Aorta (tissue), 5 donors: ENCODE measurements around the gene CDK4. TPM values are rescaled to one million over a fixed set of nuclear protein-coding genes. Genes with fewer than 3 reads are reported as not detected.

Source experiments
- ATAC-seq: fragments of 200-7000 bp; cut with Tn5 transposase; one replicate; pipeline ENCODE4 v1.9.1; 2022; ENCODE audit warnings: moderate library complexity; ENCODE audit not compliant: low FRiP score
- DNase-seq, 2 donors: peaks; one replicate each; pipeline ENCODE4 v3.0.0-alpha.2; 2020
- H3K27ac ChIP-seq, 2 donors: one replicate each; pipeline ENCODE4 v1.5.1; 2013; ENCODE audit warnings: low read length in 2 of 2, mild to moderate bottlenecking in 2 of 2, moderate library complexity in 2 of 2, control low read depth in 1 of 2, inconsistent platforms in 1 of 2, low read depth in 1 of 2
- H3K27me3 ChIP-seq, 2 donors: one replicate each; pipeline ENCODE4 v1.6.1; 2013; ENCODE audit warnings: control low read depth in 1 of 2, low read length in 1 of 2, mild to moderate bottlenecking in 1 of 2, moderate library complexity in 1 of 2; ENCODE audit not compliant: insufficient read depth in 2 of 2, control insufficient read depth in 1 of 2
- H3K36me3 ChIP-seq, 2 donors: one replicate each; pipeline ENCODE4 v1.6.1; 2013; ENCODE audit warnings: control low read depth in 1 of 2, low read length in 1 of 2, mild to moderate bottlenecking in 1 of 2; ENCODE audit not compliant: insufficient read depth in 2 of 2, control insufficient read depth in 1 of 2
- H3K4me1 ChIP-seq, 2 donors: one replicate each; pipeline ENCODE4 v1.6.1; 2013; ENCODE audit warnings: low read length in 2 of 2, control low read depth in 1 of 2, mild to moderate bottlenecking in 1 of 2, moderate library complexity in 1 of 2; ENCODE audit not compliant: insufficient read depth in 2 of 2, control insufficient read depth in 1 of 2
- H3K4me3 ChIP-seq, 2 donors: one replicate each; pipeline ENCODE4 v1.5.1; 2013; ENCODE audit warnings: low read length in 2 of 2, control low read depth in 1 of 2, mild to moderate bottlenecking in 1 of 2
- H3K9me3 ChIP-seq: one replicate; pipeline ENCODE4 v1.6.1; 2013; ENCODE audit warnings: mild to moderate bottlenecking, low read length; ENCODE audit not compliant: control insufficient read depth
- WGBS, 2 donors: extraction: QIAGEN DNeasy Blood & Tissue Kit; methylation state at CpG; one replicate each; pipeline ENCODE4 v1.1.7; 2013; 5-methylcytosine and 5-hydroxymethylcytosine counted together
- intact Hi-C, 2 donors: fragments of 100-400 bp; cut with DNase I; formaldehyde crosslinking; loops; one replicate each; pipeline versions ENCODE4 v1.14.2 to v1.15.0; 2022
- polyA plus RNA-seq, 2 donors: library from polyadenylated mRNA; stranded (reverse); fragments of 200-250 nt; gene quantifications; one replicate each; pipeline ENCODE4 v1.2.3, GENCODE V29; 2013
- total RNA-seq, 2 donors: library from RNA; stranded (reverse); fragmentation: NEBNext Ultra II Directional; extraction: Animal tissue kit (Norgen Biotek cat#: 25700); gene quantifications; one replicate each; pipeline ENCODE4 v1.2.1, GENCODE V29; 2021
- donor health status: healthy with polysubstance abuse.
- donor health status: Bipolar disorder and iron deficiency.
- donor health status: DM: no; HTN: no; CAD: no.
- donor health status: DM: no; HTN: no; CAD: no.
- donor health status: DM: yes; HTN: yes; CAD: no.

The CDK4 gene
- total and polyA plus RNA-seq, 4 donors, result 44.7 to 60.4 (median 54.8) TPM

DNA sequence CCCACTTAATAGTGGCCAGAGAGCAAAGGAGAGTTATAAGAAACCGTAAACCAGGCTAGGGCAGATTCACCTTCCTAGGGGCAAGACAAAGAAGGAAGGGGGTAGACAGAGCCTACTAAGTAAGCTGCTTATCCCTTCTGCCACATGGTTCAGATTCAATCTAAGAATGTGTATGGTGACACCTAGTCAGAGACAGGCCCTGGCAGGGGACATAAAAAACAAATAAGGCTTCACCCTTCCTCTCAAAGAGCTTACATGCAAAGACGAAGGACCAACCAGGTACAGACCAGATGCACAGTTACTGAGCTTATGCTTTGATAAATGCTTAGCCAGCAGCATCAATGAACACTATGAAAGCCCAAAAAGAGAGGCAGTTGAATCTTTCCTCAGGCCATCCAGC lies 10.4 kb upstream of the CDK4 start:
- Histone ChIP-seq H3K9me3 (no peaks in the 10 kb centered on the region), H3K27me3 (no peaks in the 10 kb centered on the region), H3K27ac (no peak overlapping the region), H3K4me1 (no peaks in the 10 kb centered on the region), H3K4me3 (no peak overlapping the region), H3K36me3 (peaks cover 0 to 2% of the 10 kb centered on the region in 2 donors)
- DNase-seq, result no peak
- 95 to 97% methylated on average over 2 of the region's 2 CpGs for WGBS, 2 donors
- intact Hi-C loops, result no loop called here
- ATAC-seq, result no peak

DNA sequence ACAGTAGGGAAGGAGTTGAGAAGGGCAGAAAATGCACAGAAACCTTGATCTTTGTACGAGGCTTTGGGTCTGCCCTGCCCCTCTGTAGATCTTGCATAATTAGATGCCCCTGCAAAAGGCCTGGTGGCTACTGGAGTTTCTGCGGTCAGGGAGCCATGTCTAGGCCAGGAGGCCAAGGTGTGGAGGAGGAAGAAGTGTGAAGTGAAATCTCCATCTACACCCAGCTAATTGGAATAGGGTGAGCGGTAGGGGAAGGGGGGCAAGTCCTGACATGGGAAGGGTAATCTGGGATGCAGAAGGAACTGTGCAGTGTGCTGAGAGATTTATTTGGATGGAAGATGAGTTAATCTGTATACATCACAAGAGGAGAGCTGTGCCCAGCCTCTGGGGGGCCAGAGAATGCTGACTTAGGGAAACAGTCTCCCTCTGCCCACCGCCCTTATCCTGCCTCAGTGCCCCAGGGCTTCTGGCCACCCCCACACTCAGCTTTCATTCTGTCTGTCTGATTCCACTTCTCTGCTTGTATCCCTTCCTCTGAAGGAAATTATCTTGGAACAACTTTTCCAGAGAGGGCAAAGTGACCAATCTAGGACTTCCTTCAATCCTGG lies 9.4 kb upstream of the CDK4 start:
- 94 to 95% methylated on average over 4 of the region's 4 CpGs for WGBS, 2 donors
- no peak overlapping the region for H3K4me3 ChIP-seq
- H3K9me3 ChIP-seq, result no peaks in the 10 kb centered on the region
- peaks cover 0 to 2% of the 10 kb centered on the region in 2 donors for H3K36me3 ChIP-seq
- no peak for DNase-seq
- intact Hi-C loops, result no loop called here
- no peak overlapping the region for H3K27ac ChIP-seq
- H3K27me3 ChIP-seq, result no peaks in the 10 kb centered on the region
- H3K4me1 ChIP-seq, result no peaks in the 10 kb centered on the region
- no peak for ATAC-seq

DNA sequence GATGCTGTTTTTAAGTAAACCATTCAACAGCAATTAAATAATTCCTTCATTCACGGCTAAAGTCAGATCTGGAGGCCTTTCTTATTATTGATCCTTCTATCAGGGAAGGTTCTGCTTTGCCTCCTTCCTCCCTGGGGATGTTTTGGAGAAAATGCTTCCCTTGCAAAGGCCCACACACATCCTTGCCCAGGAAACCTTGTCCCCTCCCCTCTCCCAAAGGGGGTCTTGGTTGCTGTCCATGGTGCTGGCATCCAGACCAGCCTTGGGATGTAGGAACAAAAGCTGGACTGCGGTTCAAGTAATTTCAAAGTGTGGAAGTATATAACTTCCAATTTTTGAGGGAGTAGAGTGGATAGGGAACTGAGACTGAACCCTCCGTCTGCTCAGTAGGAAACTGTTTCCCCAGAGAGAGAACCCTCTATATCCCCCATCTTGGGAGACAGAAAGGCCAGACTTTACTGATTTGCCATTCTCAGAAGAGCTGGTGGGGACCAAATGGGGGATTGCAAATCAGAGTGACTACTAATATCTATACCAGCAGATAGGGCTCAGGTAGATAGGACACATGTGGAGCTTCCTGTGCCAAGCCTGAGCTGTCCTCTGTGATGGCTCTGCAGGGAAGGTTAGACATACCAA lies 8.4 kb upstream of the CDK4 start:
- Histone ChIP-seq H3K4me1 (no peaks in the 10 kb centered on the region), H3K27me3 (no peaks in the 10 kb centered on the region), H3K27ac (no peak overlapping the region), H3K9me3 (no peaks in the 10 kb centered on the region), H3K36me3 (peaks cover 0 to 2% of the 10 kb centered on the region in 2 donors), H3K4me3 (no peak overlapping the region)
- DNase-seq, result no peak
- 95 to 96% methylated on average over 3 of the region's 3 CpGs for WGBS, 2 donors
- ATAC-seq, result no peak
- intact Hi-C loops, result no loop called here

DNA sequence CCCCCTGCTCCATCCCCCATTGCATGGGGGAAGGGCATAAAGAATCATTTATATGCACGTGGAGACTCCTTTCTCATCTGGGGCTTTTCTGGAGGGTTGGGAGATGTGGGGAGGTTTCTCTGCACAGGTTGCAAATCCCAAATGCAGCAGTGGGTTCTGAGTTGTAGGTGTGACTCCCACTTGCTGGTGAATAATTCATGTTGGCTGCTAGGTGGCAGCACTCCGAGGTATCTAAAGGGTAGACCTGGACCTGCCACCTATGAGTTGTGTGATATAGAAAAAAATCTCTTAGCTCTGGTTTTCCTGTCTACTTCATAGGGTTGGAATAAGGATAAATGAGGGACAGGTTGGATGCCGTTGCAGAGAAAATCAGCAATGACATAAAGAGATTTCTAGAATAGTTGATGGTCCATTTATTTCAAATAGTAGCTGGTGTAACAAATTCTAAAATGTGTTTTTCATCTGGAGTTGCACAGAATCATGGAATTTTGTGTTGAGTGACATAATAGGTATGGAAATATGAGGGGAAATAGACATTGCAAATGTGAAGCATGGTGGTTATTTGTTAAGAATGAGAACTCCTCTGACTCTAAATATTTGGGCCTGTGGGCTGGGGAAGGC lies 7.4 kb upstream of the CDK4 start:
- Histone ChIP-seq H3K27ac (no peak overlapping the region), H3K9me3 (no peaks in the 10 kb centered on the region), H3K27me3 (no peaks in the 10 kb centered on the region), H3K4me3 (no peak overlapping the region), H3K36me3 (peaks cover 0 to 2% of the 10 kb centered on the region in 2 donors), H3K4me1 (no peaks in the 10 kb centered on the region)
- no peak for DNase-seq
- WGBS, 2 donors, result 44% methylated on average over 3 of the region's 3 CpGs
- ATAC-seq, result no peak
- intact Hi-C loops, result no loop called here

DNA sequence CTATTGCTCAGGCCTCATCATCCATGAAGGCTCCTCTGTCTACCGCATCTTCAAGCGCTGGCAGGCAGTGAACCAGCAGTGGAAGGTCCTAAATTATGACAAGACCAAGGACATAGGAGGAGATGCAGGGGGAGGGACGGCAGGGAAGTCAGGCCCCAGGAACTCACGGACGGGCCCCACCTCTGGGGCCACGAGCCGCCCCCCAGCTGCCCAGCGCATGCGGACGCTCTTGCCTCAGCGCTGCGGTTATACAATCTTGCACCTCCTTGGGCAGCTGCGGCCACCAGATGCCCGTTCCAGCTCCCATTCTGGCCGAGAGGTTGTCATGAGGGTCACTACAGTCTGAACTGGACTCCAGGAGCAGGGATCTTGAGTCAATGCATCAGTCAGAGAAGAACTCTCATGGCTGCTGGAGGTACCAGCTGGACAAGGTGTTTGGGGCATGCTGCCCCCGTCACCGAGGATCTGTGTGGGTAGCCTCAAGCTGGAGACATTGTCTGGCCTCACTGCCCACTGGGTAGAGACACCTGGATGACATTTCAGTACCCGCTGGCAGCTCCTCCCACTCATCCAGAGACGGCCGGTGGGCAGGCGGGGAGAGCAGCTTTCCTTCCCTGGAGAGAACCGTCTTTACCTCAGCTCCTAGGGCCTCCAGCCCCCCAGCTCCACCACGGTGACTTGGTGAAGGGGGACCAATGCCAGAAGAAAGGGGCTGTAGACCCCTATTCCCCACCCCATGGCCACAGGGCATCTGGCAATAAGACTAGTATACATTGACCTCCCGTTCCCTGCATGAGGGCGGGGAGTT lies 6.6 kb upstream of the CDK4 start:
- no peak for ATAC-seq
- intact Hi-C loops, result no loop called here
- Histone ChIP-seq H3K27me3 (no peaks in the 10 kb centered on the region), H3K4me1 (no peaks in the 10 kb centered on the region), H3K4me3 (no peak overlapping the region), H3K36me3 (peaks cover 0 to 2% of the 10 kb centered on the region in 2 donors), H3K27ac (no peak overlapping the region), H3K9me3 (no peaks in the 10 kb centered on the region)
- DNase-seq, result no peak
- WGBS, 2 donors, result 91 to 93% methylated on average over 25 of the region's 25 CpGs

DNA sequence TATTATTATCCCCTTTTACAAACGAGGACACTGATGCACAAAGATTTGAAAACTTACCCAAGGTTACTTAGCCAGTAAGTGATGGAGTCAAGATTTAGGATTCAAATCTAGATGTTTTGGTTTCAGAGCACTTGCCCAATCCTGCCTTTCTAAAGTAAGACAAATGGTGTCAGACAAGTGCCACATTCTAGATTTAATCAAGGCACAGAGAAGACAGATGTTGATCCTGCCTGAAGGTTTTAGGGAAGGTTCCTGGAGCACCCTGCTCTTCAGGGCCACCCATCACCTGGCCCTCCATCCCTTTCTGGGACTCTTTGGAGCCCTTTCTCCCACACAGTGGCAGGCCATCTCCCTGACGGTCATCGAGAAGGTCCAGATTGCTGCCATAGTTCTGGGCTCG lies 5.7 kb upstream of the CDK4 start:
- Histone ChIP-seq H3K27ac (no peak overlapping the region), H3K9me3 (no peaks in the 10 kb centered on the region), H3K27me3 (no peaks in the 10 kb centered on the region), H3K4me3 (no peak overlapping the region), H3K36me3 (peaks cover 0 to 2% of the 10 kb centered on the region in 2 donors), H3K4me1 (no peaks in the 10 kb centered on the region)
- intact Hi-C loops, result no loop called here
- DNase-seq, result no peak
- WGBS, 2 donors, result 85 to 91% methylated on average over 4 of the region's 4 CpGs
- no peak for ATAC-seq

DNA sequence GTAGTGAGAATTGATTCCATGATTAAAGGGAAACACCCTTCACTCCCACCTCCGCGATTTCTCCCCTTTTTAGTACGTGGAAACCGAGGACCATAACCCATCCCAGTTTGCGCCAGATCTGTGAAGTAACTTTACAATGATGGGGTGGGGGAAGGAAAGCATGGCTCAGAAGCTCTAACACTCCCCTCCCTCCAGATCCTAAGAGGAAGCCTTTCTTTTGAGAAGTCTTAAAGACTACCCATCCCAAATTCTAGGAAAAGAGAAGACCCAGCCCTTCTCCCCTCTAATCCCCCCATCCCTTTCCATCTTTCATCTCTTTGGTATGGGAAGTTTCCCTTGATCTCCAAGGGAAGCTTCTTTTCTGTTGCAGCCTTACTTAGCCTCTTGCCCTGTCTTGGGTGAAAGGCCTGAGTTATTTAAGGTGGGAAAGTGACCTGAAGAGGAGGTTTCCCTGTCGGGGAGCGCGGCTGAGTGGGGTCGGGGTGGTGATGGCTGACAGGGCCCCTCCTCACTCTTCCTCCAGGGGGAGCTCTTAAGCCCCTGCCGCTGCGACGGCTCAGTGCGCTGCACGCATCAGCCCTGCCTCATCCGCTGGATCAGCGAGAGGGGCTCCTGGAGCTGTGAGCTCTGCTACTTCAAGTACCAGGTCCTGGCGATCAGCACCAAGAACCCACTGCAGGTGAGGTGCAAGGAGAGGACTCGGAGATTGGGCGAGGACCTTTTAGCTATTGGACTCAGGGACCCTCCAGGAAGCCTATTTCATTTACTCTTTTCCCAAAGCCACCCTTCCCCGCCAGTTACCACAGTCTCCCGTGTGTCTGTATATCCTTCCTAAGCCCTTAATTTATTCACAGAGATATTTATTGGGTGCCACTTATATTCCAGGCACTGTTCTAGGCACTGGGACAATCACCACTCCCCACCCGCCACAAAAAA lies 4.6 kb upstream of the CDK4 start:
- ATAC-seq (no peak), DNase-seq (peak; percentile 64 to 81)
- Histone ChIP-seq H3K27me3 (no peaks in the 10 kb centered on the region), H3K4me3 (no peak overlapping the region), H3K4me1 (no peaks in the 10 kb centered on the region), H3K36me3 (peaks cover 0 to 2% of the 10 kb centered on the region in 2 donors), H3K9me3 (no peaks in the 10 kb centered on the region), H3K27ac (no peak overlapping the region)
- intact Hi-C loops, result no loop called here
- WGBS, 2 donors, result 77 to 78% methylated on average over 22 of the region's 22 CpGs
